Measurements from ENCODE around the gene C7orf25.

Gene C7orf25

GRCh38 chr7:42930889-42931288 lies 19.0 kb upstream of the C7orf25 start:
- TF ChIP-seq, protein P1, sequence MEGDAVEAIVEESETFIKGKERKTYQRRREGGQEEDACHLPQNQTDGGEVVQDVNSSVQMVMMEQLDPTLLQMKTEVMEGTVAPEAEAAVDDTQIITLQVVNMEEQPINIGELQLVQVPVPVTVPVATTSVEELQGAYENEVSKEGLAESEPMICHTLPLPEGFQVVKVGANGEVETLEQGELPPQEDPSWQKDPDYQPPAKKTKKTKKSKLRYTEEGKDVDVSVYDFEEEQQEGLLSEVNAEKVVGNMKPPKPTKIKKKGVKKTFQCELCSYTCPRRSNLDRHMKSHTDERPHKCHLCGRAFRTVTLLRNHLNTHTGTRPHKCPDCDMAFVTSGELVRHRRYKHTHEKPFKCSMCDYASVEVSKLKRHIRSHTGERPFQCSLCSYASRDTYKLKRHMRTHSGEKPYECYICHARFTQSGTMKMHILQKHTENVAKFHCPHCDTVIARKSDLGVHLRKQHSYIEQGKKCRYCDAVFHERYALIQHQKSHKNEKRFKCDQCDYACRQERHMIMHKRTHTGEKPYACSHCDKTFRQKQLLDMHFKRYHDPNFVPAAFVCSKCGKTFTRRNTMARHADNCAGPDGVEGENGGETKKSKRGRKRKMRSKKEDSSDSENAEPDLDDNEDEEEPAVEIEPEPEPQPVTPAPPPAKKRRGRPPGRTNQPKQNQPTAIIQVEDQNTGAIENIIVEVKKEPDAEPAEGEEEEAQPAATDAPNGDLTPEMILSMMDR (IDR thresholded peaks at IDR 0.05; ENCODE audit: low read depth, low read length): no peak
- H3K4me3 ChIP-seq (ENCODE audit: low read depth, low read length): peak overlapping the region; percentile 96
- peak; percentile 5 for DNase-seq (ENCODE audit: low read depth, low spot score)
- in situ Hi-C loops (cut with HindIII; ENCODE audit: low sequenced_read_pairs): no loop called here

DNA sequence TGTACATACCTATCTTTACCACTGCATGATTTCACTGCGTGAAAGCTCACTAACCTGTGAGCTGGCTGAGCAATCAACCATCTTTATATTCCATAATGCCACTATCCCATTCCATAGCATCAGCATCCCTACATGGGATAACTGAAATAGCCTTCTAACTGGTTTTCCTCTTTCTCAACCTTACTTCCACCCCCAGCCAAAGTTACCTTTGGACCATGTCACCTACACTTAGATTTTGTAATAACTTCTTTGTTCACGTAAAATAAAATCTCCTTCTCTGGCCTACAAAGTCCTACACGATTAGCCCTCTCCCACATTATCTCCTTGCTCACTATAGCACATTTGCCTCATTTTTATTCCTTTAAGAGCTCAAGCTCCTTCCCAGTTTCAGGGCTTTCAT lies 17.6 kb upstream of the C7orf25 start:
- TF ChIP-seq, protein P1 (IDR thresholded peaks at IDR 0.05; ENCODE audit: low read depth, low read length): no peak

DNA sequence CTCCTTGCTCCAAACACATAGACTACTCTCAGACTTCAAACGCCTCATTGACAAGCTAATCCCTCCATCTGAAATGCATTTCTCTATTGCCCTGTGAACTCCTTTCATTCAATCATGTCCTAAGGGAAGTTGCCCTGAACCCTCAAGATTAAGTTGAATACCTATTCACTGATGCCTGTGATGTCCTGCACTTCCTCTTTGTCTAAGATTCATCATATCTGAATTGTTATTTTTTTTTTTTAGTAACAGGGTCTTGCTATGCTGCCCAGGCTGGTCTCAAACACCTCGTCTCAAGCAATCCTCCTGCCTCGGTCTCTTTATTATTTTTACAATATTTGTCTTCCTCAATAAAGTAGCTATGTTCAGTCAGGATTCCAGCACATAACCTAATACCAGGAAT lies 16.9 kb upstream of the C7orf25 start:
- in situ Hi-C loops (cut with HindIII; ENCODE audit: low sequenced_read_pairs): no loop called here
- TF ChIP-seq, protein P1 (IDR thresholded peaks at IDR 0.05; ENCODE audit: low read depth, low read length): no peak
- DNase-seq (ENCODE audit: low read depth, low spot score): no peak
- no peak overlapping the region for H3K4me3 ChIP-seq (ENCODE audit: low read depth, low read length)

More for the DNA sequence above, 17.6 kb upstream of the C7orf25 start:
- DNase-seq (ENCODE audit: low read depth, low spot score): no peak
- in situ Hi-C loops (cut with HindIII; ENCODE audit: low sequenced_read_pairs): no loop called here
- H3K4me3 ChIP-seq (ENCODE audit: low read depth, low read length): no peak overlapping the region

DNA sequence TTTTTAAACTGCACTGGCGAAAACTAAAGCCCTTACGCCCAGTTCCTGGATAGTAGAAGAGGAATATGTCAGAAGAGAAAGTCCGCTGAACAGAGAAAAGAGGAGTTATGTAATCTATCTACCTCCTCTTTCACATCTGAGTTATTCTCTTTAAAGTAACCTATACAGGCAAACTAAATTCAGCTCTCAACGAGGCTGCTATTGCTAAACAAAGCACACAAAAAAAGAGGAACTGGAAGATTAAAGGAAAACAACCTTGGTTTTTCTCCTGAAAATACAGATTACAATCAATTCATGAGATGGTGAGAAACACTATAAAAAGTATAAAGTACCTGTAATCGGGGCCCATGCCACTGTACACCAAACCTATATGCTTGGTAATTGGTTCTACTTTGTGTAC lies 14.3 kb upstream of the C7orf25 start:
- DNase-seq (ENCODE audit: low read depth, low spot score): no peak

GRCh38 chr7:42925630-42926029 lies 13.8 kb upstream of the C7orf25 start:
- in situ Hi-C loops (cut with HindIII; ENCODE audit: low sequenced_read_pairs): no loop called here
- DNase-seq (ENCODE audit: low read depth, low spot score): no peak

More for the DNA sequence above, 14.3 kb upstream of the C7orf25 start:
- in situ Hi-C loops (cut with HindIII; ENCODE audit: low sequenced_read_pairs): no loop called here
- H3K4me3 ChIP-seq (ENCODE audit: low read depth, low read length): no peak overlapping the region
- TF ChIP-seq, protein P1 (IDR thresholded peaks at IDR 0.05; ENCODE audit: low read depth, low read length): no peak

DNA sequence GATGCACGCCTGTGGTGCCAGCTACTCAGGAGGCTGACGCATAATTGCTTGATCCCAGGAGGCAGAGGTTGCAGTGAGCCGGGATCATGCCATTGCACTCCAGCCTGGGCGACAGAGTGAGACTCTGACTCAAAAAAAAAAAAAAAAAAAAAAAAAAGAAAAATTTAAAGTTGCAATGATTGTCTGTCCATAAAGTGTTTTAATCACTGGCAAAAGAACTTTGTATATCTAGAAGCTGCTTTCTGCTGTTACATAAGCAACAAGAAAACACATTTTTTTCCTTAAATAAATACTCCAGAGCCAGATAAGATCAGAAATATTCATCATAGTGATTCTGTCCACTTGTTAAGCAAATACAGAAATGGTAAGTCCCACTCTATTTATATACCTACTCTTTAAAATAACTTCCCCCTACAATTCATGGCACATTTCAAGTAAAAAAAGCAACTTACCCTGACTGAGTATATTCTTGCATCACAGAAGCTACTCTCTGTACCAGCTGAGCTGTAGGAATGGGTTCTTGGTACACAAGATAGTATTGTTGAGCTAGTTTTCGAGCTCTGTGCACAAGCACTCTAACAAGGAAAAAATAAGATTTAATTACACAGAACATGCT lies 12.5 kb upstream of the C7orf25 start:
- TF ChIP-seq, protein P1 (IDR thresholded peaks at IDR 0.05; ENCODE audit: low read depth, low read length): no peak
- in situ Hi-C loops (cut with HindIII; ENCODE audit: low sequenced_read_pairs): no loop called here
- H3K4me3 ChIP-seq (ENCODE audit: low read depth, low read length): no peak overlapping the region
- DNase-seq (ENCODE audit: low read depth, low spot score): no peak

More at GRCh38 chr7:42925630-42926029, 13.8 kb upstream of the C7orf25 start:
- TF ChIP-seq, protein P1 (IDR thresholded peaks at IDR 0.05; ENCODE audit: low read depth, low read length): no peak
- H3K4me3 ChIP-seq (ENCODE audit: low read depth, low read length): no peak overlapping the region

Data from astrocyte of the spinal cord (primary cell).